ENCODE results near the gene SFXN2.
"Not testable (repeated sequence)": the region's sequence is repeated elsewhere in the genome, so short reads cannot be mapped to it uniquely, and the experiment has no call there.

Gene SFXN2

GRCh38 chr10:102721954-102722353 lies 7.5 kb downstream of the SFXN2 start:
- DNase-seq = no peak

GRCh38 chr10:102723989-102724388 lies 9.6 kb downstream of the SFXN2 start:
- no peak for DNase-seq

- no peak for DNase-seq
Measured at GRCh38 chr10:102726274-102726673, 11.8 kb downstream of the SFXN2 start.

- no peak for DNase-seq
Measured at GRCh38 chr10:102727037-102727818, 12.8 kb downstream of the SFXN2 start.

- DNase-seq = peak in 1 of 2 experiments; percentile 73
Measured at GRCh38 chr10:102729029-102730026, 14.9 kb downstream of the SFXN2 start.

- no peak for DNase-seq
Measured at GRCh38 chr10:102731222-102731800, 16.9 kb downstream of the SFXN2 start.

GRCh38 chr10:102732661-102733060 lies 18.2 kb downstream of the SFXN2 start:
- DNase-seq = no peak

- DNase-seq = no peak
Measured at GRCh38 chr10:102735065-102735562, 20.7 kb downstream of the SFXN2 start.

GRCh38 chr10:102738692-102739121 lies 24.3 kb downstream of the SFXN2 start:
- no peak for DNase-seq

GRCh38 chr10:102740229-102740628 lies 25.8 kb downstream of the SFXN2 start:
- DNase-seq = no peak

GRCh38 chr10:102741726-102742237 lies 27.3 kb downstream of the SFXN2 start:
- DNase-seq = no peak

GRCh38 chr10:102742313-102742712 lies 27.9 kb downstream of the SFXN2 start:
- DNase-seq = not testable (repeated sequence)

- DNase-seq = no peak
Measured at GRCh38 chr10:102743078-102743587, 28.7 kb downstream of the SFXN2 start.

GRCh38 chr10:102743588-102744373 lies 29.3 kb downstream of the SFXN2 start, which contains the start of gene WBP1L:
WBP1L (plus strand) TSS chr10:102743948; CDS start chr10:102744054, 106 bp downstream.
- peak; percentile 97 to 98 for DNase-seq

- DNase-seq = no peak
Measured at GRCh38 chr10:102744374-102745051, 30.1 kb downstream of the SFXN2 start.

GRCh38 chr10:102745157-102745556 lies 30.7 kb downstream of the SFXN2 start:
- DNase-seq = no peak

GRCh38 chr10:102752266-102752930 lies 38.0 kb downstream of the SFXN2 start:
- no peak for DNase-seq

GRCh38 chr10:102752934-102753664 lies 38.7 kb downstream of the SFXN2 start:
- DNase-seq = peak in 1 of 2 experiments; percentile 6

GRCh38 chr10:102753718-102754117 lies 39.3 kb downstream of the SFXN2 start:
- no peak for DNase-seq

- DNase-seq = no peak
Measured at GRCh38 chr10:102757323-102757722, 42.9 kb downstream of the SFXN2 start.

Data from NCI-H526 (cell line).